DMS114 treated with DMSO at 0.1 percent for 48 hours (cell line): ENCODE data around the gene SPEM3.

ENCODE experiments used
- DNase-seq: peaks from one replicate; lab custom pipeline; 2025; ENCODE audit not compliant: unreplicated experiment; lab: John Stamatoyannopoulos, UW

Gene SPEM3

DNA sequence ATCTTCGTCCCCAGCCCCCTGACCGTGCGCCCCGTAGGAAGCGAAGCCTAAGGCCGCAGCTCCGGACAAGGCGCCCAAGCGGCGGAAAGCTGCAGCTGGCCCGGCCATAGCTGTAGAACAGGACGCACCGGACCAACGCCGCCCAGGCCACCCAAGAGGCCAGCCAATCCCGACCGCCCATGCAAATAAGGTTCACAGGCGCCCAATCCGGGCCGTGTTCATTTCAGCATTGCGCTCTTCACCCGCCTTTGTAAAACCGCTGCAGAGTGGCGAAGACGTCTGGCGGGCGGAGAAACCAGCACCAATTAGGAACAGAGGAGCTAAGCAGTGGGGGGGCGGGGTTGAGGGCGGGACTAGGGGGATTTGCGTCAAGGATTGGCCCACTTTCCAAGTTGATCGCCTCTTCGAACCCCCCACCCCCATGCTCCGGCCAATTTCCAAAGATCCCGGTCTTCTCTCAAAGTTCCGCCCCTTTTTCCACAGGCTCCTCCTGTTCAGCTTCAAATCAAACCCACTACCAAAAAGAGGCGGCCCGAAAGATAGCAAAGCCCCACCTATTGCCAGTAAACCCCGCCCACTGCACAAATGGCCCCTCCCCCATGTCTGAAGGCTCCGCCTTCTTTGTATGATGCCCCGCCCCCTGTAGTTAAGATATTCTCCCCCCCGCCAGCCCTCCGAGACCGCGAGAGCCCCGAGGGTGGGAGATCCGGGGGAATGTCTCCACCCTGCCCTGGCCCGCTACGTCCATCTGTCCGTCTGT is 24.5 kb upstream of the SPEM3 start, which contains the start of gene TMEM256:
Gene TMEM256, minus strand, starts transcription at position 121 of the 760 bp plus-strand sequence. Its CDS starts 13 bp downstream, at position 108.
- DNase-seq: peak; percentile 97

DNA sequence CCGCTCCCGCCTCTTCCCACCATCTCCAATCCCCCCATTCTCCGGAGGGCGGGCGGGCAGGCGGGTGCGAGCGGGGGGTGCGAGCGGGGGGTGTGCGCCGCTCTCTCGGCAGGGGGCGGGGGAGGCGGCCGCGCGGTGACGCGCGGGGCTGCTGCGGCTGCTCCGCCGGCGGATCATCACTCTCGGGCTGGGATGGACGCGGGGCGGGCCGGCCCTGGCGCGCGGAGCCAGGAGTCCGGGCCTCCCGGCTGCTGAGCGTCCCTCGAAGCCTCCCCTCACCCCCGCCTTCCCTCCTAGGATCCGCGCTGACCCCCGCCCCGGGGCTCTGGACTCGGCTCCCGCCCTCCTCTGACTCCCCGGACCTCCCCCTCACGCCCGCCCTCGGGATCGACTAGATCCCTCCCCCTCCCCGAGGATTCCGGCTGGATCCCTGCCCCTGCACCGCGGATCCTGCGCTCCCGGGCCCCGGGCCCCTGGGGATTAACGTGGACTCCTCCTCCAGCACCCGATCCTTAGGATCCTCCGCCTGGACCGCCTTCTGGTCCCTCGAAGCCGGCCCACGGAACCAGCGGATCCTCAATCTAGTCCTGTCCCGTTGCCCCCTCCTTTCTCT is 23.8 kb upstream of the SPEM3 start:
- no peak for DNase-seq

- DNase-seq: no peak
Measured at GRCh38 chr17:7405350-7406234, 23.1 kb upstream of the SPEM3 start.

- DNase-seq: no peak
Measured at GRCh38 chr17:7406235-7406825, 22.3 kb upstream of the SPEM3 start.

- DNase-seq: no peak
Measured at GRCh38 chr17:7407082-7407481, 21.6 kb upstream of the SPEM3 start.

DNA sequence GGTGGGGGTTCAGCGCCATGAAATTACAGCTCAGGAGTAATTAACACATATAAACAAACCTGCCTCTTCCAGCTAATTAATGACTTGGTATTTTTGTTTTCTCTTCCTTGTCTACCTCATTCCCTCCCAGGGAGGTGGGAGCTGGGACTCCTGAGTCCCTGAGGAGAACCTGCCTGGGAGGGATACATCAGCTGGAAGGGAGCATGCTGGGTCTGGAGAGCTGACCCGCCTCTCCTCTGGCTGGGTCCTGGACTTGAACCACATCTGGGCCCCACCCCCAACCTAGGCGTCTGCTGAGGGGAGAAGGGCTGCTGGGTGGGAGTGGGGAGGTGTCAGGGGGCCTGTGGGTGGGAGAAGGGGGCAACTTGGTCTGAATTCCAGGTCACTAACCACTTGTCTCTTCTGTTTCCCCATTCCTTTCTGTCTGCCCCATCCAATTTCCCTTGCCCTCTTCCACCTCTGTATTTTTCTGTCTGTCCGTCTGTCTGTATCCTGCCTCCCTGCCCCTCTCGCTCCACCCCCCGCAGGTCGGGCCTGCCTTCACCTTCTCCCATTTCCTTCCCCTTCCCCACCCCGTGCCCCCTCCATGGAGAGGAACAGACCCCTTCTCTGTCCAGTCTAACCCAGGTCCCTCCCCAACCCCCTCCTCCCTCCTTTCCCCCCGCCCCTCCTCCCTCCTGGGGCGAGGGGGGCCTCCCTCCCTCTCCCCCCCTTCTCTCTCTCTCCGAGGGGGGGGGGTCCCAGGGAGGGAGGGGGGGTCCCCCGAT is 21.0 kb upstream of the SPEM3 start, which contains the start of gene NLGN2:
Gene NLGN2, plus strand, starts transcription at position 361 of the 767 bp plus-strand sequence. CDS start 411 bp downstream, outside the sequence.
- DNase-seq: no peak

DNA sequence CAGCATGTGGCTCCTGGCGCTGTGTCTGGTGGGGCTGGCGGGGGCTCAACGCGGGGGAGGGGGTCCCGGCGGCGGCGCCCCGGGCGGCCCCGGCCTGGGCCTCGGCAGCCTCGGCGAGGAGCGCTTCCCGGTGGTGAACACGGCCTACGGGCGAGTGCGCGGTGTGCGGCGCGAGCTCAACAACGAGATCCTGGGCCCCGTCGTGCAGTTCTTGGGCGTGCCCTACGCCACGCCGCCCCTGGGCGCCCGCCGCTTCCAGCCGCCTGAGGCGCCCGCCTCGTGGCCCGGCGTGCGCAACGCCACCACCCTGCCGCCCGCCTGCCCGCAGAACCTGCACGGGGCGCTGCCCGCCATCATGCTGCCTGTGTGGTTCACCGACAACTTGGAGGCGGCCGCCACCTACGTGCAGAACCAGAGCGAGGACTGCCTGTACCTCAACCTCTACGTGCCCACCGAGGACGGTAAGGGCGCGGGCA is 20.4 kb upstream of the SPEM3 start:
- DNase-seq: no peak

DNA sequence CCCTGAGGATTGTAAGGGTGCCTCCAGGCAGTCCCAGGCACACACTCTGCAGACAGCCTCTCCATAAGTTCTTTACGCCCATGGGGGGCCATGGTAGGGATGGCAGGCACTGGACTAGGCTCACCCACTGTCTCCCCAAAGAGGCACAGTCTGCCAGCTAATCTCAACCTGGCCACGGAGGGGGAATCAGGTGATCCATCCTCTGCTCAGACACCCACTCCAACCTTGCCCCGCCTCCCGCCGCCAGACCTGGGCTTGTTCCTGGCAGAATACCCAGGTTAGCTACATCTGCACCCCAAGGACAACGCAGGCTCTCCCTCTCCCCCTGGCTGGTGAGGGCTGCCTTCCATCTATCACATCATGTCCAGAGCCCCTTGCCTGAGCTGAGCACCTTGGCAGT is 19.8 kb upstream of the SPEM3 start:
- no peak for DNase-seq

- no peak for DNase-seq
Measured at GRCh38 chr17:7409716-7410115, 18.9 kb upstream of the SPEM3 start.

- no peak for DNase-seq
Measured at GRCh38 chr17:7410634-7411426, 17.8 kb upstream of the SPEM3 start.

GRCh38 chr17:7411427-7411750 is 17.3 kb upstream of the SPEM3 start:
- DNase-seq: no peak

GRCh38 chr17:7413346-7413985 is 15.2 kb upstream of the SPEM3 start:
- no peak for DNase-seq

GRCh38 chr17:7414837-7415236 is 13.8 kb upstream of the SPEM3 start:
- no peak for DNase-seq

- DNase-seq: no peak
Measured at GRCh38 chr17:7415784-7416183, 12.9 kb upstream of the SPEM3 start.

DNA sequence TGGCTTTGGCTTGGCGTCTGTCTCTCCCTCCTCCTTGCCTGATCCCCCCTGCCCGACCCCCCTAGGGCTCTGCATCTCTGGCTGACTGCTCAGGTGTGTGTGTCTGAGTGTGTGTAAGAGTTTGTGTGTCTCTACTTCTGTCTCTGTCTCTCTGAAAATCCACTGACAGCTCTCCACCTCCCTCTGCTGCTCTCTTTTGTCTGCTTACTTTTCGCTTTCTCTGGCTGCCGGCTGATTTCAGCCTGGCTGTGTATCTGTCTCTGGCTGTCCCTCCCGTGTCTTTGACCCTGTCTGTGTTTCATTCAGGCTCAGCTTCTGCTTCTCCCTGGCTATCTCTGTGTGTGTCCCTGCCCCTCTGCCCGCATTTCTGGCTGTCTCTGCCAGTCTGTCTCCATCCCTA is 12.3 kb upstream of the SPEM3 start:
- DNase-seq: no peak

DNA sequence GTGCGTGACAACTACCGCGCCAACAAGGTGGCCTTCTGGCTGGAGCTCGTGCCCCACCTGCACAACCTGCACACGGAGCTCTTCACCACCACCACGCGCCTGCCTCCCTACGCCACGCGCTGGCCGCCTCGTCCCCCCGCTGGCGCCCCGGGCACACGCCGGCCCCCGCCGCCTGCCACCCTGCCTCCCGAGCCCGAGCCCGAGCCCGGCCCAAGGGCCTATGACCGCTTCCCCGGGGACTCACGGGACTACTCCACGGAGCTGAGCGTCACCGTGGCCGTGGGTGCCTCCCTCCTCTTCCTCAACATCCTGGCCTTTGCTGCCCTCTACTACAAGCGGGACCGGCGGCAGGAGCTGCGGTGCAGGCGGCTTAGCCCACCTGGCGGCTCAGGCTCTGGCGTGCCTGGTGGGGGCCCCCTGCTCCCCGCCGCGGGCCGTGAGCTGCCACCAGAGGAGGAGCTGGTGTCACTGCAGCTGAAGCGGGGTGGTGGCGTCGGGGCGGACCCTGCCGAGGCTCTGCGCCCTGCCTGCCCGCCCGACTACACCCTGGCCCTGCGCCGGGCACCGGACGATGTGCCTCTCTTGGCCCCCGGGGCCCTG is 11.5 kb upstream of the SPEM3 start:
- no peak for DNase-seq

DNA sequence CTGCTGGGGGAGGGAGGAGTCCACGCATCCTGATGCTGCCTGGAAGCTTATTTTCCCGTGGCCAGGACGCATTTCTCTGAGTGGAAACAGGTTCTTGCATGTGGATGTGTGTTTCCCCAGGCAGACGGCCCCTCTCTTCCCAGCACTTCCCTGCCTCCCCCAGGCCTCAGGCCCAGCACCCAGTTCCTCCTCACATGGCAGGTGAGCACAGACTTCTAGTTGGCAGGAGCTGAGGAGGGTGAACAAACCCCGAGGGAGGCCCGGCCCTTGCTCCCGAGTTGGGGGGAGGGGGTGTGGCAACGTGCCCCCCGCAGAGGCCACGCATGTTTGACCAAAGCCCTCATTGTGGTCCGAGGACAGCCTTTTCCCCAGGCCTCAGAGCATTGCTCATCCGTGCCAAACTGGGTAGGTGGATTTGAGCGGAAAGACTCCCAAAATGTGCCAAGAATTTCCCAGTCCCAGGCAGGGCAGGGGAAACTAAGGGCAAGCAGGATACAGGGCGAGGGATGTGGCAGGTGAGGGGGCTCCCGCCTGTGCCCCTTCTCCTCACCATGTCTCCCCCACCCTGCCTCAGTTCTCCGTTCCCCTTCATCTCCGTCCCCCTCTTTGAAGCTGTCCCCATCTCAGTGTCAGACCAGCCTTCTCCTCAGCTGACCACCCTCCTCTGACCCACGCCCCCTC is 10.0 kb upstream of the SPEM3 start:
- no peak for DNase-seq
